HG02571 (cell line): ENCODE data around the gene SLC19A1.

Source experiments
- ATAC-seq: cut with Tn5 transposase; IDR thresholded peaks from one replicate; pipeline ENCODE4 v1.9.1; 2021; ENCODE audit warnings: mild to moderate bottlenecking, moderate library complexity; ENCODE audit not compliant: unreplicated experiment

Gene SLC19A1

DNA sequence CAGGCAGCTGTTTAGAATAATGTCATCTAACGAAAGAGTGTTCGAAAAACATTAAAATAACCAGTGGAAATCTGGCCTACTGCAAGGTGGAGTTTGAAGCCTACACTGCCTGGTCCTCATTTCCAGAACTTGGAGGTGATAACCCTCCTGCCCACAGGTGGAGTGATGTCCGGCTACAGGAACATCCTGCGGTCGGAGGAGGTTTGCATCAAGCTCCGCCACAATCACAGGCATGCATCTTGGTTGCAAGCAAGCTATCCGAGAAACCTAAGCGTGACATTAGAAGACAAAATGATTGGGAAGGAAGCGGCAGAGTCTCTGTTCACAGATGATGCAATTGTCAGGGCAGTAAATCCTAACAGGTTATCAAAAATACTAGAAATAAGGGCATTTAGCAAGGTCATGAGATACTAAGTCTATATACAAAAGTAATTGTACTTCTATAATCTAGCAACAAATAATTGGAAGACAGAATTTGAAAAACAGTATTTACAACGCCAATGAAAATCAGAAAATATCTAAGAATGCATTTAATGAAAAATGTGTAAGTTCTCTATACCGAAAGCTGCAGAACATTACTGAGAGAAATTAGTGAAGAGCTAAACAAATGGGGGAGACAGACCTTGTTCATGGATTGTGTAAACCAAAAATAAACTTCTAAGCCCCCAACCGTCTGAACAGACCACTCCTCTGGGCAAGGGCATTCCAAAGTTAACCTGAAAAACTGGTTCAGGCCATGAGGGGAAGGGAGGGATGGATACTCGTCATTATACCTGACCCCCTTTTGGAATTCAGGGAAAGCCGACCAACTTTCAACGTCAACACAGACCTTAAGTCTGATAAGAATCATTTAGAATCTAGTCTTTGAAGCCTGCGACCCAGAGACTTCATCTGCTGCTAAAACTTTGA lies 4.7 kb upstream of the SLC19A1 start:
- ATAC-seq = no peak

DNA sequence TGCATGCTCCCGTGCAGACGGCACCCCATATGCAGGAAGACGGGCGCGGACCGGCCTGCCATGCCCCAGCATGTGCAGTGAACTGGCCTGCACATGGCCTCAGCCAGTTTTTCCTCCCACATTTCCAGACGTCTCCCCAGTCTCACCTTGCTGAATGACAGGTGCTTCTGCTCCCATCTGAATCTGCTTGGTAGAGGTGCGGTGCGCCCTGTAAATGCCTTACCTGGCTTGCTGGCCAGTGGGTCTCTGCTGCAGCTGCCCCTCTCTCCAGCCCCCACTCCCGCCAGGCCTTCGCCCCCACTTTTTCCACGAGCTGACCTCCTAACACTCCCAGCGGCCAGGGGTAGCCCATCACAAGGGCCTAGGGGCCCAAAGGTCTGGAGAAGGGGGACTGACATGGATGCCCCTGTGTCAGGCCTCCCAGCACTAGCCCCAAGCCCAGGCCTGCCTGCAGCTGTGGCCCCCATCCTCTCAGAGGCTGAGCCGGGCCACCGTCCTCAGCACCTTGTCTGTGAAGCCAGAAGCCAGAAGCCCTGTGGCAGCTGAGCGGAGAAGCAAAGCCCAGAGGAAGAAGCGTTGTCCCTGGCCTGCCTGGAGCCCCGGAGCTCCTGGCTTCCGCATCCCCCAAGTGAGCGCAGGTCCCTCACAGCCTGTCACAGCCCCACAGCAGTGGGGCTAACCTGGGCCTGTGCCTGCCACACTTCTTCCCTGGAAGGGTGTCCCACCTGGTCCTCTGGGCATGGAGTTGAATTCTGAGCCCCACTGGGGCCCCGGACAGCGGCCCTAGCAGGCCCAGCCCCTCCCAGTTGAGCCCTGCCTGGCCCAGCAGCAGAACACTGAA lies 3.7 kb upstream of the SLC19A1 start:
- ATAC-seq = no peak

DNA sequence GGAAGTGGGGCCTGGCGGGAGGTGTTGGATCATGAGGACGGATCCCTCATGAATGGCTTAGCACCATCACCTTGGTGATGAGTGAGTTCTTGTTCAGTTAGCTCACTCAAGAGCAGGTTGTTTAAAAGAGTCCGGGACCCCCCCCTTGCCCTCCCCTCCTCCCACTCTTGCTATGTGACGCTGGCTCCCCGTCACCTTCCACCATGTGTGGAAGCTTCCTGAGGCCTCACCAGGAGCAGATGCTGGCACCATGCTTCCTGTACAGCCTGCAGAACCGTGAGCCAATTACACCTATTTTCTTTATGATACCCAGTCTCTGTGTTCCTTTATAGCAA lies 3.0 kb upstream of the SLC19A1 start:
- no peak for ATAC-seq

DNA sequence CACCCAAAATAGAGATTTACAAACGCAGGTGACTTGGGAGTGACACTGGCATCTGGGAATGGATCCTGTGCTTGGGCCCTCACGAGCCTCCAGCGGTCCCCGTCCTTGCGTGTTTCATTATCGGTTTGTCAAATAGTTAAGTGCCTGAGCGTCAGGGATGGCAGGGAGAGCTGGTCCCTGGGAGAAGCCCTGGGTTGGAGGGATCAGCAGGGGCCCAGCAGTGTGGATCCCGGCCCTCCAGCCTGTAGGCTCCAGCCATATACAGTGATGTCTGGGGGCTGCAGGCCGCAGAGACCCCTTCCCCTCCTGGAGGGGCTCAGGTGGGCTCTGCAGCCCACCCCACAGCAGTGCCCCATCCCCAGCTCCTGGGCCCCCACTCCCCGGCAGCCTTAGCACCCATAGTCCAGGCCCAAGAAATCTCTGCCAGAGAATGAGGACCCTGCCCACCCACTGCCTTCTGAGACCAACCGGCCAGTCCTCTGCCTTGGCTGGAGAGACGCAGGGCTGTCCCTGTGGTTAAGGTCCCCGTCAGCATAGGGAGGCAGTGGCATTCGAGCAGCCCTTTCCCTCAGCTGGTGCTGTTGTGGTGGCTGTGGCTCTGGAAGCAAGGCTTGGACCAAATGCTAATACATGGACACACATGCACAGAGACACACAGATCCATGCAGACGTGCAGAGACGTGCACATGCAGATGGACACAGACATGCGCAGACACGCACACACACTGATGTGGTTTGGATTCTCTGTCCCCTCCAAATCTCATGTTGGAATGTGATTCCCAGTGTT lies 2.4 kb upstream of the SLC19A1 start:
- ATAC-seq = no peak

DNA sequence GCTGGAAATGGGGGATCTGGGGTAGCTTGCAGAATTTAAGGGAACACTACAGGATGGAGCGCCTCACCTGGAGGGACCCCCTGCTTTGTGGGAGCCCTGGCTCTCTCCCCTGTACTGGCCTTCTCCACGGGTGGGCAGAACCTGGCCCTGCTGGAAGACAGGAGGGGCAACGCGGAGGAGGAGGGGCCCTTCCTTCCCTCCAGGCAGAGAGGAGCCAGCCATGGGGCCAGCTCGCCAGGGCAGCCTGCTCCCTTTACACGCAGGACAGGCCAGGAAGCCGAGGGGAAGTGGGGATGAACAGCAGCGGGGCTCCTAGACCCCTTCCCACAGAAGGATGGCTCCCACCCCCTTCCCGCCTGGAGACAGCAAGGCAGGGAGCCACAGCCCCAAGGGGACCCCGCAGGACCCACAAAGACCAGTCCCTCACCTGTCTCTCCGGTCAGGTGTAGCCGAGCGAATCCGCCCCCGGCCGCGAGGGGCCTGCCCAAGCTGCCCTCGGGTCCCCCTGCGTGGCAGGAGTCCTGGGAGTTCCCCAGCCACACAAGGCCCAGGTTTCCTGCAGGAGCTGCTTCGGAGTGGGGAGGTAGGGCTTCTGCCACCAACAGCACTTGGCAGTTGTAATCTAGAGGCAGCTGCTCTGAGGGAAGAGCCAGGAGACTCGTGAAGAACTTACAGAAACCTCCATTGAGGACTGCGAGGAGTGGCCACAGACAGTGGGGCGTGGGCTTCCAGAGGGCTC lies 1.6 kb upstream of the SLC19A1 start:
- ATAC-seq = no peak

DNA sequence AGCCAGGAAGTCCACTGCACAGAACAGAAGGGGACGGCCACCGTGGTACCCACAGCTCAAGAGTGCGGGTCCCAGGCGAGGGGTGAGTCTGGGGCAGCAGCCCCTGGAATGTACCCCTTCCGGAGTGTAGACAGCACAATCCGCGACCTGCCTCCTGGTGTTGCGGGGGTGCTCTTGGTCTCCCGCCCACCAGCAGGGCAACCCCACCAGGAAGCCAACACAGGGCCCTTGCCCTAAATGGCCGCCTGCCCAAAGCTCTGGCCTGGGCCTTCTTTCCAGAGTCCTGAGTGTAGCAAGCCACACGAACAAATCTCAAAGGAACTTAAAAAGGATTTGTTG lies 1.1 kb upstream of the SLC19A1 start:
- ATAC-seq = no peak

DNA sequence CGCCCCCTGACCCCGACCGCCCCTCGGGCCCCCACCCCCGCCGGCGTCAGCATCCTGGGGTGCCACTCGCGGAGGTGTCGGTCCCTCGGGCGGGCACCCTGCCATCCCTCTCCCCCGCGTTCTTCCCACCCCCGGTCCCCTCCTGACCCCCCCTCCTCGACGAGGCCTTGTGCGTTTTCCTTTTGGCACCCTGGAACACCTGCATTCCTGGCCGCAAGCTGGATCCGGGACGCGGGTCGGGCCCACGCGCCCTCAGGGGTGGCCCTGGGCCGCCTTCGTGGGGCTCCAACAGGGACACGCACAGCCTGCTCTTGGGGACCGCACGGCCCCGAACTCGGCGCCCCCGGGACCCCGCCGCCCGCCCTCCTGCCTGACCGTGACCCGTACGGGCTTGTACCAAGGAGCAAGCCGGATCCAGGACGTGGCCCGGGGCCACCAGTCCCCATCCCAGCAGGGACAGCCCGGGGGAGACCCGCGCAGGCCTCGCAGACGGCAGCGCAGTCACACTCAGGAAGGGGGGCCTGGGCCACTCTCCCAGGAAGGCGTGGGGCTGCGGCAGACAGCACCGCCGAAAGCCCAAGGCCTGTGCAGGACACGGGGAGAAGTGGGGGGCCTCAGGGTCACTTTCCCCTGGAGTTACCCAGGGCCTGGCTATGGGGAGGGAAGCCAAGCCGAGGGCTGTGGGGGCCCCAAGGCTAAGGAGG lies 579 bp upstream of the SLC19A1 start:
- ATAC-seq = no peak

DNA sequence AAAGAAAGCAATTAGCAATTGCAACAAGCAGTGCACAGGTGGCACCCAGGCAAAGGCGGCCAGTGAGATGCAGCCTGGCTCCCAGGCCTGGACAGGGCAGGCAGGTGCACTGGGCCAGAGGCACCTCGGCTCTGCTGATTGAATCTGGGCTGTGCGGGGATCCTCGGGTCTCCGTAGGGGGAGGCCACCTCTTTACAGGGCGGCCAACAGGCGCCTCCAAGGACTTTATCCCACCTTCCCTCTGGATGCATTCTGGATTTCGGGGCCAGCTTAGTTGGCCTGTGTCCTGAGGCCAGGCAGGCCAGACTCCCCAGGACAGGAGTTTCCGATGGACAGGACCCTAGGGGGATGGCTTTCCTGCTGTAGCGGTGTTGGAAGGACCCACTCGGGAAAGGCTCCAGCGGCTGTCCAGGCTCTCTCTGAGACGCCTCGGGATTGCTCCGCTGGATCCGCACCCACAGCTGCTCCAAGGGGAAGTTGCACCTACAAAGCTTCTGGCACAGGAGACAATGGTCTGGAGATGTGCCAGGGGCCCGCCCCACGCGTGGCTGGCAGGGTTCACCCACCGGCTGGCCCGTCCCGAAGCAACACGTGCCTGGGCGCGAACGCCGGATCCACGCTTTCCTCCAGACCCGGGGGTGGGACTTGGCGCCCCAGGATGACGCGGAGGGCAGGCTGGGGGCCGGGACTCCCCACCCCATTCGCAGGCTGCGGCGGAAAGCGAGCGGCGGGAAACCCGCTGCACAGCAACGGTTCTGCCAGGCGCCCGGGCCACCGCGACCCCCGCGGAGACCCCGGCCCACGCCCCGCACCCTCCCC lies 810 bp downstream of the SLC19A1 start:
- ATAC-seq = no peak

DNA sequence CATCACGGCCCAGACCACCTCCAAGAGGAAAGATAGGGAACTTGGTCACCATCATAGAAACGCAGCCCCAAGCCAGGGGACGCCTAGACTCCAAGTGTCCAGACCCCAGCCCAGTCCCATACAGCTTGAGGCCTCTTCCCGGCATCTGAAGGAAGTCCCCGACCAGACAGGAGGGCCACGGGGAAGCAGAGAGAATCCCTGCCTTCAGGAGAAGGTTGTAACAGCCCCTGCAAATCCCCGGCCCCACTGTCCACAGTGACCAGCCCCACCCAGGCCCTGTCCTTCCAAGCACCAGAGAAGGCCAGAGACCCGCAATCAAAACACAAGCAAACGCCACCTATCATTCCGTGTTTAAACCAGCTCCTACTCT lies 1.7 kb downstream of the SLC19A1 start:
- no peak for ATAC-seq

DNA sequence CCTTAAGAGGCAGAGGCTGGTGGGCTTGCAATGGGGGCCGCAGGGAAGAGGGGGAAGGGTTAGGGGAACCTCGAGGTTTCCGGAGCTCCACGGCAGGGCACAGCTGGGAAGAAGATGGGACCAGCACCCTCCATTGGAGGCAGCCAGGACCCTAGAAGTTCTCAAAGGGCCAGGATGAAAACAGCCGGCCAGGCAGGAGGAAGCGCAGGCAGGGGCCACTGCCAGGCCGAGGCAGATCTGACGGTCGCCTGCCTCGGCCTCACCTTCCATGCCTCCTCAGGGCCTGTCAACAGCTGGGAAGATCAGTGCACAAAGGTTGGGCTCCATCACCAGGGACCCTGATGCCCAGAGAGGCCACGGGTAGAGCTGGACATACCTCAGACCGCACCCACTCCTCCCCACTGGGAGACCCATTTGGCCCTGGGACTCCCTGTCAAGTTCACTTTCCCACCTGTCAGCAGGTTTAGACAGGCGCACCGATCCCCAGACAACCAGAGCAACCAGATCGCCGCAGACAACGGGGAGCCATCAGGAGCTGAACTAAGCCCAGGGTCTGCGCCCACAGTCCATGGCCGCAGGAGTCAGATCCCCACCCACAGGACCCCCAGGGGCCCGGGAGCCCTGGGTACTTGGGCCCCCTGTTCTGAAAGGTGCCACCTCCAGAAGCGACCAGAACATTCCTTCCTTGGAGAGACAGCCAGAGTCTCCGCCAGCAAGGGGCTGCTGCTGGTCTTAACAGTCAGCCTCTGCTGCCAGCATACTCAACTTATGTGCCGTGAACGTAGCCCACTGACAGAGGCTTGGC lies 2.2 kb downstream of the SLC19A1 start:
- ATAC-seq = no peak

DNA sequence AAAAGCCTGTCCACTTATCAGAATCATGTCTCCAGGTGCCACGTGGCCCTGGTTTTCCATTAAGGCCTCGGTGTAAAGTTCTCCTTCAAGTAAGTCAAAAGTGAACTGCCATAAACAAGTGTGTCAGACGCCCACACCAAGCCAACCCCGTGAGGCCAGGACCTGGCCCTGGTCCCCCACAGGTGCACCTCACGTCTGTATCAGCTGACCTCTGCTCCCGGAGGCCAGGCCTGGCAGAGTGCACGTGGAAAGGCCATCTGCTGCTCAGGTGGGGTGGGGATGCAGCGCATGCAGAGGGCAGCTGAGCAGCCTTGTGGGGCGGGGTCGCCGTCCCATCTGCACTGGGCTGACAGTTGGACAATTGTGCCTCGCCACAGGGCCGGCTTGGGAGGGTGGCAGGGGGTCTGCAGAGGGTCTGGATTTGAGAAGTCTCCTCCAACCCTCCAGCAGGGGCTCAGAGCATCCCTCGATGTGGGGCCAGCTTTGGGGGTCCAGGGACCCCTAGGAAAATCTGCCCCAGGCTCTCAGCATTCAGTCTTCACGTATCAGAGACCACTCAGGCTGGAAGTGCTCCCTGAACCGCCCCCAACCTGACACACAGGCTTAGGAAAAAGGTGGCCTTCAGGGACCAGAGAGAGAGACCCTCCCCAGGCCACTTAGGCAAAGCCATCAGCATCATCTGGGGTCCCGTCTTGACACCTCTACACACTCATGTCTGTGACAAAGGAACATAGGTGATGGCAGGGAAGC lies 3.0 kb downstream of the SLC19A1 start:
- ATAC-seq = no peak

DNA sequence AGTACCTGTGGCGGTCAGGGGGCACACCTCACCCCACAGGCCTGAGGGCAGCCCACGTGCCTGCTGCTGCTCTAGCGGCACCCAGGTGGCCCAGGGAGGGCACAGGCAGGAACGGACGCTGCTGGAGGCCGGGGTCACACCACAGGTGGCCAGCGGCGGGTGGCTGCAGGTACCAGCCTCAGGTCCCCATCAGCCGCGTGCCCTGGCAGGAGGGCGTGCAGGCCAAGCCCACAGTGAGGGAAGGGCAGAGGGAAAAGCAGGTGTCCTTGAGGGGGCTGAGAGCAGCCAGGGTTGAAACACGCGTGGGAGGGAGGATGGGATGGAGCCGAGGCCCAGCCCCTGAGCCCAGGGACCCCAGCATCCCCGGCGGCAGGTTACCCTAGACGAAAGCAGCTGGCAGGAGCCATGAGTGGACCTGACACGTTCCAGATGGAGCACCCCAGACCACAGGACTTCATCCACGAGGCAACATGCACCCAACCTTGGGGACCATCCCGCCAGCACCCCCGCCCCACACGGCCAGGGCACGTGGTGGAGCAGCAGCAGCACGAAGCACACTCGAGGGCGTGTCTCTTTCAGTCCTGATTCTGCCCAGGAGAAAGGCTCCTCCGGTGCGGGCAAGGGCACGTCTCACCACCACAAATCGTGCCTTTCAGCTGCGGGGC lies 3.7 kb downstream of the SLC19A1 start:
- ATAC-seq = no peak

DNA sequence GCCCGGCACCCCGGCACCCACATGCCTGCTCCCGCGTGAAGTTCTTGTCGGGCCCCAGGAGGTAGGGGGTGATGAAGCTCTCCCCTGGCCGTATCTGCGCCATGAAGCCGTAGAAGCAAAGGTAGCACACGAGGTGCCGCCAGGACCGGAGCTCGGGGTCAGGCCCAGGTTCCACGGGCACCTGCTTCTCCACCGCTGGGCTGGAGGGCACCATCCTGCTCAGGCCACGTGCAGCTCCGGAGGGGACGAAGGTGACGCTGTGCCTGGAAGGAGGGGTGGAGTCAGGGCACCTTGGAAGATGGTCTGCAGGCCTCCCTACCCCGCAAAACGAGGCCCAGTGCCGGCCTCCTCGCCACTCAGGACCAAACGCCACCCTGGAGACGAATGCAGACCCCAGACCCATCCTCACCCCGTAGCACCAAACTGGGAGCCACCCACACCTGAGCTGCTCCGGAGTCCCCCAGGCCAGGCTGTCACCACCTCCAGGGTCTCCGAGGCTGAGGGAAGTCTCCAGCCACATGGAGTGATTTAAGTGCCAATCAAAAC lies 4.4 kb downstream of the SLC19A1 start:
- no peak for ATAC-seq

DNA sequence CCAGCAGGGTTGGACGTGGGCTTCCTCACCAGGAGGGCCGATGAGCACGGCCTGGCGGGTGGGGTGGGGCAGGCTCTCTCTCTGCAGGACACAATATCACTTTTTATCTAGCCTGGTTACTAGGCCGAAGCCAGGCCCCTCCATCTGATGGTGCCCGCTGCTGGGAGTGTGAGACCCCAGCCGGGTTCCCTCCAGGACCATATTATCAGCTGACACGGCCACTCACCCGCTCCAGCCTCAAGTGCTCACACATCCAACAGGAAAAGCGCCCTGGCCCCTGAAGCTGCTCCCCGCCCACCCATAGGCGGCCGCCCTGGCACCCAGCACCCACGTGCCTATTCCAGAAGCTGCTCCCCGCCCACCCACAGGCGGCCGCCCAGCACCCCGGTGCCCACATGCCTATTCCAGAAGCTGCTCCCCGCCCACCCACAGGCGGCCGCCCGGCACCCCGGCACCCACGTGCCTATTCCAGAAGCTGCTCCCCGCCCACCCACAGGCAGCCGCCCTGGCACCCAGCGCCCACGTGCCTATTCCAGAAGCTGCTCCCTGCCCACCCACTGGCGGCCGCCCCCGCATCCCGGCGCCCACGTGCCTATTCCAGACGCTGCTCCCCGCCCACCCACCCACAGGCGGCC lies 5.0 kb downstream of the SLC19A1 start:
- ATAC-seq = no peak

DNA sequence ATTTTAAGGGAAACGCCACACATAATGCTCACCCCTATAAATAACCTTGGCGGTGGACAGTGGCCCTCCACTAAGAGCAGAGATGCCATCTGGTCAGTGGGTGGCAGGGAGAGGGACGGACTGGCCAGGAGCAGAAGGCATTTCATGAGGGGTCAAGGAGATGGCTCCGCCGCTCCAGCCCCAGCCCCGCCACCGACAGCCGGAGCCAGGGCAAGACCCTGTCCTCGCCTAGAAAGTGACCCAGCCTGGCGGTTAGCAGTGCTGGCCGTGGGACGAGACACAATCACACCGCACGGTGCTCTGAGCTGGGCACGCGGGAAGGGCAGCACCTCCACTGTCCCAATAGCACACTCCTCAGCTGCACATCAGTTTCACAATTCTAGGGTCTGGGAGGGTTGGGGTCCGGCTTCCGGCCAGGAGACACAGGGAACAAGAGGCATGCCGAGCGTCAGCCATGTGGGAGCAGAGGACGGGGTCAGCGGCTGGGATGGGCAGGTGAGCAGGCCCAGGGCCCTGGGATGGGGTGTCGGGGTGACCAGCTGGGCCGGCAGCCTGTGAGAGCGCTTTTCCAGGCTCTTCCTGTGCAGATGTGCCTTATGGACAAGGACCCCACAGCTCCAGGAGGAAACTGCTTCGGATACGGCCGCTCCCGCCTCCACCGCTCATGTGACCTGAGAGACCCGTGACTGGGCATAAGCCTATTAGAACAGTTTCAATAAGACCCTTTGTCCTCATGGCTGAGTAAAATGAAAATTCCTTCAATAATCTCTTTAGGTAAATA lies 5.7 kb downstream of the SLC19A1 start:
- ATAC-seq = no peak
